Mammary epithelial cell (primary cell): ENCODE data around the gene SLC6A13.

Experiments used
- EZH2 ChIP-seq: IDR thresholded peaks from 2 replicates; pipeline ENCODE4 v1.6.1; 2012; ENCODE audit warnings: low read length, inconsistent platforms, borderline replicate concordance
- TF ChIP-seq, protein P1 (sequence below), 2 donors: IDR thresholded peaks in 1 of 2; conservative IDR thresholded peaks in 1 of 2; 2 replicates each; pipeline ENCODE4 v1.5.1; 2011 to 2012; ENCODE audit warnings: inconsistent platforms in 2 of 2, low read length in 2 of 2, mild to moderate bottlenecking in 2 of 2, control low read depth in 1 of 2, low read depth in 1 of 2; ENCODE audit not compliant: insufficient read depth in 1 of 2; ENCODE audit errors: extremely low read depth in 1 of 2

DNA sequence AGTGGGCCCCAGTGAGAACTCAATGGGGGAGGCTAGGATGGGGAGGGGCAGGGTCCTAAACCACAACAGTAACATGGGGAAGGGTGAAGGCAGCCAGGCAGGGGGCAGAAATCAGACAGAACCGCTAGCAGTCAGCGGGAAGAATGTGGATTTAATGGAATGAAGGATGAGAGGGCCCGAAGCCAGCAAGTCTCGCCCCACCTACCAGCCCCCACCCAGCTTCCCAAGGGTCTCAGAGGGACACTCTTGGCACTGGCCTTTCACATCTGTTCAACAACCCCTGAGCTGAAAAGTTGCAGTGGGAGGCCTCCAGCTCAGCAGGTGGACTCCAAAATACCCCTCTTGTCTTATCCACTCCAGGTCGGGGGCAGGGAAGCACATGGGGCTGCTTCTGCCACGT is 42.1 kb downstream of the SLC6A13 start:
- TF ChIP-seq, protein P1, sequence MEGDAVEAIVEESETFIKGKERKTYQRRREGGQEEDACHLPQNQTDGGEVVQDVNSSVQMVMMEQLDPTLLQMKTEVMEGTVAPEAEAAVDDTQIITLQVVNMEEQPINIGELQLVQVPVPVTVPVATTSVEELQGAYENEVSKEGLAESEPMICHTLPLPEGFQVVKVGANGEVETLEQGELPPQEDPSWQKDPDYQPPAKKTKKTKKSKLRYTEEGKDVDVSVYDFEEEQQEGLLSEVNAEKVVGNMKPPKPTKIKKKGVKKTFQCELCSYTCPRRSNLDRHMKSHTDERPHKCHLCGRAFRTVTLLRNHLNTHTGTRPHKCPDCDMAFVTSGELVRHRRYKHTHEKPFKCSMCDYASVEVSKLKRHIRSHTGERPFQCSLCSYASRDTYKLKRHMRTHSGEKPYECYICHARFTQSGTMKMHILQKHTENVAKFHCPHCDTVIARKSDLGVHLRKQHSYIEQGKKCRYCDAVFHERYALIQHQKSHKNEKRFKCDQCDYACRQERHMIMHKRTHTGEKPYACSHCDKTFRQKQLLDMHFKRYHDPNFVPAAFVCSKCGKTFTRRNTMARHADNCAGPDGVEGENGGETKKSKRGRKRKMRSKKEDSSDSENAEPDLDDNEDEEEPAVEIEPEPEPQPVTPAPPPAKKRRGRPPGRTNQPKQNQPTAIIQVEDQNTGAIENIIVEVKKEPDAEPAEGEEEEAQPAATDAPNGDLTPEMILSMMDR (conservative IDR thresholded peaks at IDR 0.05 in 1 of 2, IDR thresholded peaks at IDR 0.05 in 1 of 2; ENCODE audit: extremely low read depth in 1 of 2, insufficient read depth in 1 of 2, low read depth in 1 of 2, low read length in 2 of 2) = no peak
- TF ChIP-seq EZH2 = no peak
